HG03108 (cell line): ENCODE results near the gene RERE.

Experiments
- ATAC-seq: cut with Tn5 transposase; IDR thresholded peaks from one replicate; pipeline ENCODE4 v1.9.1; 2021; ENCODE audit warnings: moderate library complexity; ENCODE audit not compliant: unreplicated experiment

The RERE gene

DNA sequence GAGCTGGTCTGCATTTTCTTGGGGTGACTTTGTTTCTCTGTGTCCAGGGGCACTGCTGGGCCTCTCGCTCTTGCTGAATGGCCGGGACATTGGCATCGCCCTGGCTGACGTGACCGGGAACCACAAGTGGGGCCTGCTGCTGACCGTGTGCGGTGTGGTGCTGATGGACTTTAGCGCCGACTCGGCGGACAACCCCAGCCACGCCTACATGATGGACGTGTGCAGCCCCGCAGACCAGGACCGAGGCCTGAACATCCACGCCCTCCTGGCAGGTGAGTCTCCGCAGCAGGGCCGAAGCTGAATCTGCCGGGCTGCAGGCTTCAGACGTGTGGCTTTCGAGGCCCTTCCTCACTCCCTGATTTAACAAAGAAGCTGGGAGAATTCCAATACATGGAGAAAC, 491.7 kb downstream of the RERE start:
- ATAC-seq: no peak

DNA sequence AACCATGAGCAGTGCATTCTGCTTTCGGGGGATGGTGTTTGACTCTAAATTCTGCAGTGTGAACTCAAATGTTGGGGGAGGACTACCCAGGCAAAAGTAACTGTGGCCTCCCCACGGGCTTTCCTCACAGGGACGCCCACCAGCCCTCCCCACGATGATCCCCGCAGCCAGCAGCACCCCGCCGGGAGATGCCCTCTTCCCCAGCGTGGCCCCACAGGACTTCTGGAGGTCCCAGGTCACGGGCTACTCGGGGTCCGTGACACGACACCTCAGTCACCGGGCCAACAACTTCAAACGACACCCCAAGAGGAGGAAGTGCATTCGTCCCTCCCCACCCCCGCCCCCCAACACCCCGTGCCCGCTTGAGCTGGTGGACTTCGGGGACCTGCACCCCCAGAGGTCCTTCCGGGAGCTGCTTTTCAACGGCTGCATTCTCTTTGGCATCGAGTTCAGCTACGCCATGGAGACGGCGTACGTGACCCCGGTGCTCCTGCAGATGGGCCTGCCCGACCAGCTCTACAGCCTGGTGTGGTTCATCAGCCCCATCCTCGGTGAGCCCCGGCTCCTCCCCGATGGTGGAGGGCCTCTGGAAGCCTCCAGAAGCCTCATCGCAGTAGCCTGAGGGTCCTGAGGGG, 493.1 kb downstream of the RERE start:
- no peak for ATAC-seq

DNA sequence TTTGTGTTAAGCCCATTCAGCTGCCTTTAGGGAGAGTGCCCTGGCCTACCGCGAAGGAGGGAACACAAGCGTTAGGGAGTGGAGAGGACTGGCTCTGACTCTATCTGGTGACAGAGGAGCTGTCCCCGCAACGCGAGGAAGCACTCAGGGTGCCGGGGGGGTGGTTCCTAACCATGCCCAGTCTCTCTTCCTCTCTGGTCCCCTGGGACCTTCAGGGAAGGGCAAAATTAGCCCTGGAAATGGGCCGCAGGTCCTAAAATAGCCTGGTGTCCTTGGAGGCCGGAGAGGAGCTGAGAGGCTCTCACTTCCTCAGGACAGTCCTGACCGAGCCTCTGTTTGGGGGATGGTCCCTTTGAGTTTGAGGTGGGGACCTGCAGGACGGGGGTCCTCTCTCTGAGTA, 493.7 kb downstream of the RERE start:
- no peak for ATAC-seq

DNA sequence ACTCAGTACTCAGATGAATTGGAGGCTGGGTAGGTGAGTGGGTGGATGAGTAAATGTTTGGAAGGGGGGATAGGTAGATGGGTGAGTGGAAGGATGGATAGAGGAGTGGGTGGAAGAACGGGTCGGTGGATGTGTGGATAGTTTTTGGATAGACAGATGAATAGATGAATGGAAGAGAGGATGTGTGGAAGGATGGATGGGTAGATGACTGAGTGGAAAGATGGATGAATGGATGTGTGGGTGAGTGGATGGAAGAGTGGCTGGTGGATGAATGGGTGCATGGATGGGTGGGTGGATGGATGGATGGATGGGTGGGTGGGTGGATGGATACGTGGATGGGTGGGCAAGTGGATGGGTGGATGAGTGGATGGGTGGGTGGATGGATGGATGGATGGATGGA, 495.8 kb downstream of the RERE start:
- no peak for ATAC-seq

DNA sequence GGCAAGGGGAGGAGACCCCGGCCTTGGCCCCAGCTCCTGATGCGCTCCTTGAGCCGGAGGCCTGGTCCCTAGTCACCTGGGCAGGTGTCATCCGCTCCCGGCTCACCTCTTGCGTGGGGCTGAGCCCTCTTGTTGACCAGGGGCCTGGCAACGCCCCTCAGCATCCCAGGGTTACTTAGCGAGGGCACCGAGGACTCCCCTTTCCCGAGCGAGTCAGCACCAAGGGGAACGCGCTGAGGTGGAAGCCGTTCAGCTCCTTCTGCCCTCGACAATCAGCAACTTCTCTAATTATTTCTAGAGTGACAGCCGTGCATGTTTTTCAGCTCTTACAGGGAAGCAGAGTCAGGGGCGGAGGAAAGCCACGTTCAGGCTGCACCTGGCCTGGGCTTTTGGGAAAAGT, 499.0 kb downstream of the RERE start:
- ATAC-seq: no peak

DNA sequence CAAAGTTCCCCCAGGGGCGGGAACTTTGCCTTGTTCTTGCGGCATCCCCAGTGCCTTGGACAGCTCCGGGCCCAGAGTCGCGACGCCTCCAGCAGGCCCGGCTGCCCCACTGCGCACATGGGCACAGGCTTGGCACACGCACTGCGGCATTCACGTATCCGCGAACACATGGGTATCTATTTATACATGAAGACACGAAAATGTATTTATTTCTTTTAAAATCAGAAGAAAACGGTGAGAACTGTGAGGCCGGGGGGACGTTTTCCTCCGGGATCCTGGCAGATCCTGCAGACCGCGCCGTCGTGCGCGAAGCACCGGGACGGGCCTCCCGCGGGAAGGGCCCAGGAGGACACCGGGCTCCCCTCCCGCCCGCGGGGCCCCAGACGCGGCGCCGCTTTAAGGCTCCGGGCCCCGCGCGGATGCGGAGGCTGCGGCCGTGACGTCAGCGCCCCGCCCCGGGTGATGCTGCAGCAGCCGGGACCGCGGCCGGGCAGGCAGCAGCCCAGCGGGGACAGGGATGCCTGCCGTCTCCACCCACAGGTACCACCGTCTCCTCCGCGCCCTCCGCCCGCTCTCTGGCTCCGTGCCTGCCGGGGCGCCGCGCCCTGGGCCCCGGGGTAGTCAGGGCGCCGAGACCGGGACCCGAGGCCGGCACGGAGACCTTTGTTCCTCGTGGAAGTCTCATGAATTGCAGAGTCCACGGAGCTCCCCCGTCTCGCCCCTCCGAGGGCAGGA, 499.6 kb downstream of the RERE start, which contains the start of gene SLC45A1:
Gene SLC45A1 (plus strand): TSS at position 468 of the 735 bp plus-strand sequence. CDS start 6,216 bp downstream, outside the sequence.
- ATAC-seq: no peak

DNA sequence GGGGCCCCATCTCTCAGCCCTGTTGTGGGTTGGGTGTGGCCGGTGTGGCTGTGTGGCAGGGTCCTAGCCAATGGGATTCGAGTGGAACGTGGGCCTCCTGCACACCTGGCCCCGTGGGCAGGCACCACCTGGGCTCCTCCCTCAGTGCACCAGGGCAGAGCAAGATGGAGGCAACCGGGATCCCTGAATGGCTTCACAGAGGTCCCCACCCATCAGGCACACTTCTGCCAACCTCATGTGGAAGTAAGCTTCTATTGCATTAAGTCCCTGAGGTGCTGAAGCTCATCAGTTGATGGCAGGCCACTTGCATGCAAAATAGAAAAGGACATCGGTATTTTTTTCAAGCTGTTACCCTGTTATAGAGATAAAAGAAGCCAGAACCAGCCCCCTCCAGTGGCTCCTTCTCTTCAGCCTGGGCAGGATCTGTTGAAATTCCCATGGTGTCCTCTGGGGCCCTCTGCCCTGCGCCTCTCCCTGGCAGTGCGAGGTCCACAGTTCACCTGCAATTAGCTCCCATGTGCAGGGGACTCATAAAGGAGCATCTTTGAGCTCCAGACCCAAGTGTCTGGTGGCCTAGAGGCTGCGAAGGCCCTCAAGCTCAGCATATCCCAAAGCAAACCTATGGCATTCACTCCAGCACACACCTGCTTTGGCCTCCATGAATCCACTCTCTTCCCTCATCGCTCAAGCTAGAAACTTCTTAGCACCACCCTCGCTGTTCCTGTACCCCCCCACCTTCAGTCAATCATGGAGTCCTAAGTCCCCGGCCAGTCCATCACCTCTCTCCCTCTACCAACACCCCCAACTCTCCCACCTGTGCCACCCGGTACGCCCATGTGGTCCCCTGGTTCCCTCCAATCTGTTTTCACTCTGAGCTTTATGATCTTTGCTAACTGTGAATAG, 501.6 kb downstream of the RERE start:
- ATAC-seq: no peak

DNA sequence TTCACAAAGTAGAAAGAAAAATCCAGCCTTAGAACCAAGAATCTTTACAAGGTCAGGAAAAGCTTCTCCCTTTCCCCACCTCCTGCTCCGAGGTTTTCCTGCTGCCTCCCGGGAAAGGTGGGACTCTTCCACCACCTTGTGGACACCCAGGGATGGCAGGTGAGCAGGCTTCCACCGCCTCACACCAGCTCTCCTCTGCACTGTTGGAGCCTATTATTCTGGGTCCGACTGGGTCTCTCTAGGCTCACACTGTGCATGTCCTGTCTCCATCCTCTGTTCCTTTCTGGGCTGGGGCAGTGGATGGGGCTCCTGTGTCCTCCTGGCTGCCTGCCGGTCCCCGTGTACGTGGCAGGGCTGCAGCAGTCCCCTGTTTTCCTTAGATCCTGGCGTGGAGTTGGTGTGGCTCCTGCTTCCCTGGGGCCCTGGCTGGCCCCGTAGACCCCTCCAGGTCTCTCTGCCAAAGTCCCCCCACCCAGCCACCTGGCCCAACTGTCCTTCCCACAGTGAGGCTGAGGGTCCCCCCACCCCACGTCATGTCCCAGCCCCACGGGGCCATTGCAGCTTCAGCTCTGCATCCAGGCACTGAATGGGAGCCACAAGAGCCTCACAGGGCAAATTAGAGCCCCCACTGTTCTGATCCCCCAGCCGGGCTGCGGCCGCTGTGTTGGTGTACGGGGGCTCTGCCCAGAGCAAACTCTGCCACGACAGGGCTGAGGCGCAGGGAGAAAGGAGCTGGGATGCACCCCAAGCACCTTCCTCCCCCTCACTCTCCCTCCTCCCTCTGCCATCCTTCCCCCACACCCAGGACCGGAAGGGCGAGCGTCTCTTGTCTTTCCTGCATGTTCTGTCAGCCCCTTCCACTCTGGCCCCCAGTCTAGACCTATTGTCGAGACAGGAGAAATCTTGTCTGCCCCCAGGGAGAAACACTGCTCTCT, 502.8 kb downstream of the RERE start:
- no peak for ATAC-seq

DNA sequence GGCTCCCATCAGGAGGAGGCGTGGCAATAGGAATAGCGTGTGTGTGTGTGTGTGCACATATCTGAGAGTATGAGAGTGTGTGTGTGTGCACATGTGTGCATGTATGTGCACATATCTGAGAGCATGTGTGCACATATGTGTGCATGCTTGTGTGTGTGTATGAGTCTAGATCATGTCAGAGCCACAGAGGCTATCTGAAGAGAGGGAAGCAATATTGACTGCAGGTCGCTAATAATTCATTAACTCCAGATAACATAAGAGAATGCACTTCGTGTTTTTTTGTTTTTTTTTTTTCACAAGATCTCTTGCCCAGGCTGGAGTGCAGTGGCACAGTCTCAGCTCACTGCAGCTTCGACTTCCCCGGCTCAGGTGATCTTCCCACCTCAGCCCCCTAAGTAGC, 504.2 kb downstream of the RERE start:
- ATAC-seq: no peak

DNA sequence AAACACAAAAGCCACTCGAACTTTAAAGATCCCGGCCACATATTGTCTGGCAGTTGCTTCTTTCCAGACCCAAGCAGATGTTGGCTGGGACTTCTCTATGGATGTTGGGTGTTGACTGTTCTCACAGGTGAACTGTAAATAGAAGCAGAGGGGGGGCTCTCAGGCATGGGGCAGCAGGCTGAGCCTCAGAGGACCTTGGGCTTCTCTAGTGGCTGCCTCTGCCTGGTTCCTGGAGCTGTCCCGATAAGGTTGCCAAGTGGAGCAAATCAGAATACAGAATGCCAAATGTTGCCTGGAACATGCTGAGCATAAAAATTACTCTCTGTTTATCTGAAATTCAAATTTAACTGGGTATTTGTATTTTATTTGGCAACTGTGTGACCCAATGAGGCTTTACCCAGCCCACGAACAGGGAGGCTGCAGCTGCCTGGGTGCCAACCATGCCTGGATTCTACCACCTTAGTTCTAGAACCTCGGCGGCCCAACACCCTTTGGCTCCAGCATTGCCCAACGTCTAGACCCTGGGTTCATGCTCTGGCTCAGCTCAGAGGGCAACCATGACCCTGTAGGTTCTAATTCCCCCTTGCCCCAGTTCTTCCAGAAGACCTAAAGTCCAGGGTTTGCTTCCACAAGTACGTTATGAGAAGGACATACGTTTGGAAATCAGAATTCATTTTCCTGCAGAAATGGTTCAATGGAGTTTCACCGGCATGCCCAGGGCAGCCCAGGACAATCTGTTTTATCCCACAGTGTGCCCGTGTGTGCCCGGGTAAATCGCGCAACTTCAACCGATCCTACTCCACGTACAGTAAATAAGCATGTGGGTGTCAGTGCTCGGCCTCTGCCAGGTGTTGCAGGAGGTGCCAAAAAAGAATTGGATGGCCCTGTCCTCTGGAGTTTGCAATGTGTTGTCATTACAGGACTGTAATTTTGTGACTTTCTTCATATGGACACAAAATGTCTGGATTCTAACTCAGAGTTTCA, 504.9 kb downstream of the RERE start:
- no peak for ATAC-seq

DNA sequence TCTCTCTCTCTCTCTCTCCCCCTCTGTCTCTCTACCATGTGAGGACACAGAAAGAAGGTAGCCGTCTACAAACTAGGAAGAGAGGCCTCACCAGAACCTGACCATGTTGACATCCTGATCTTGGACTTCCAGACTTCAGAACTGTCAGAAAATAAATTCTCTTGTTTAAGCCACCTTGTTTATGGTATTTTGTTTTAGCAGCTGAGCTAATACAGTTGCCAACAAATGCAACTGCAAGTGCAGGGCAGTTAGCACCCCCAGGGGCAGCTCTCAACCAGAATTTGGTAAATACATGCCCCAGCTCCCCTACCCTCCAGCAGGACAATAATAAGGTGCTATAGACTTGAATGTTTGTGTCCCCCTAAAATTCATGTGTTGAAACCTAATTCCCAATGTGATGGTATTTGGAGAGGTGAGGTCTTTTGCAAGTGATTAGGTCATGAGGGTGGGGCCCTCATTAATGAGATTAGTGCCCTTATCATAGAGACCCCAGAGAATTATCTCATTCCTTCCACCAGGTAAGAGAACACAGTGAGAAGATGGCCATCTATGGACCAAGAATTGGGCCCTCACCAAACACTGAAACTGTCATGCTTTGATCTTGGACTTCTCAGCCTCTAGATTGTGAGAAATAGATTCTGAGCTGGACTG, 506.2 kb downstream of the RERE start:
- no peak for ATAC-seq

DNA sequence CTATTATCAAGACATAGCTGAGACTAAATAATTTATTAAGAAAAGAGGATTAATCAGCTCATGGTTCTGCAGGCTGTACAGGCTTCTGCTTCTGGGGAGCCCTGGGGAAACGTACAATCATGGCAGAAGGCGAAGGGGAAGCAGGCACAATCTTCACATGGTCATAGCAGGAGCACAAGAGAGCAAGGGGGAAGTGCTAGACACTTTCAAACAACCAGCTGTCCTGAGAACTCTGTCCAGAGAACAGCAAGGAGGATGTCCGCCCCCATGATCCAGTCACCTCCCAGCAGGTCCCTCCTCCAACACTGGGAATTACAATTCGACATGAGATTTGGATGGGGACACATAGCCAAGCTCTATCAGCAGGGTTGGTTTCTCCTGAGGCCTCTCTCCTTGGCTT, 509.8 kb downstream of the RERE start:
- no peak for ATAC-seq

DNA sequence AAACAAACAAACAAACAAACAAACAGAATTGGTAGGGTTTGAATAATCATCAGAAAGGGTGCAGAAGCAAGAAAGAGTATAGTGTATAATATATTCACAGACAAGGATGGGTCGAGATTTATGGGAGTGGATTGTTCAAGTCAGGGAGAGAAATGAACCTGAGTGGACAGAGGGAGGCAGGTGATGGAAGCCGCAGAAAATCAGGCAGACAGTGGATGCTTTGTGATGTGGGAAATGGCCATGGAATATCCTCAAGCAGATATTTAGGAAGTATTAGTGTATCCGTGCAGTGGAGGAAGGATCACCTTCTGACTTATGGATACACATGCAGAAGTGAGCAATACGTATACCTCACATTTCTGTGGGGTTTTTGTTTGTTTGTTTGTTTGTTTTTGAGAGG, 513.6 kb downstream of the RERE start:
- ATAC-seq: no peak

DNA sequence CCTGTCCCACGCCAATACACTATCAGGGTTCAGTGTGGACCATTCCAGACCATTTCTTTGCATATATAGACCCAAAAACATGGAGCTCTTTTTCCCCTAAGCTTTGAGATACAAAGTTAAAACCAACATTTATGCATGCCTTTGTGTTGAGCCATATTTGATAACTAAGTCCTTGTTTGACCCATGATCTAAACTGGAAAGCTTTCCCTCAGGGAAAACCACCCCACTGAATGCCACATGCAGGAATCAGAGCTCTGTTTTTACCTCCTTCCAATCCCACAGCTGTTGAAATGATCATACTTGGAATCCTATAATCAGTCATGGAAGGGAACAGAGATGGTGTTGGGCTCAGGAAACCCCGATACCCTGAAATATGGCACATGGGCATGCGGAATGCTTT, 514.3 kb downstream of the RERE start:
- ATAC-seq: no peak
